22Rv1 (cell line): ENCODE results near the gene FLYWCH1.

Experiments
- ZFX ChIP-seq: fragments of 450-650 bp; IDR thresholded peaks from 2 replicates; pipeline ENCODE4 v1.6.1; 2017; ENCODE audit warnings: antibody characterized with exemption, borderline replicate concordance
- TF ChIP-seq, protein P1 (sequence below): fragments of 450-650 bp; IDR thresholded peaks from 2 replicates; pipeline ENCODE4 v1.5.1; 2017; ENCODE audit warnings: mild to moderate bottlenecking

DNA sequence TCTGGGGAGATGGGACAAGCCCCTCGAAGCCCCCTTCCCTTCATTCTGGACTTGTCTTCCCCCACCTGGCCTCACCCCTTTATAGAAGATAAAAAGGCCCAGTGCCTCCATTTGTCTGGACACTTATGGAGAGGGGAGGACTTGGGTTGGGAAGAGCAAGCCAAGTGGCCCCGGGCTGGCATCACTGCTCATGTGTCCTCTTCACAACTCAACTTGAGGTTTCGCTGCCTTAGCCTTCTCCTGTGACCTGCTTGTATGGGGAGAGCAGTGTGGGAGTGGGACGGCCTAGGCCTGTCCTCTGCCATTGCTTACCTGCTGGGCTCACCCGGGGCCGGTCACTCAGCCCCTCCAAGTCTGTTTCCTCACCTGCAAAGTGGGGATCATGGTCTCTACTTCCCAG lies 58.8 kb downstream of the FLYWCH1 start:
- TF ChIP-seq ZFX: no peak
- TF ChIP-seq, protein P1, sequence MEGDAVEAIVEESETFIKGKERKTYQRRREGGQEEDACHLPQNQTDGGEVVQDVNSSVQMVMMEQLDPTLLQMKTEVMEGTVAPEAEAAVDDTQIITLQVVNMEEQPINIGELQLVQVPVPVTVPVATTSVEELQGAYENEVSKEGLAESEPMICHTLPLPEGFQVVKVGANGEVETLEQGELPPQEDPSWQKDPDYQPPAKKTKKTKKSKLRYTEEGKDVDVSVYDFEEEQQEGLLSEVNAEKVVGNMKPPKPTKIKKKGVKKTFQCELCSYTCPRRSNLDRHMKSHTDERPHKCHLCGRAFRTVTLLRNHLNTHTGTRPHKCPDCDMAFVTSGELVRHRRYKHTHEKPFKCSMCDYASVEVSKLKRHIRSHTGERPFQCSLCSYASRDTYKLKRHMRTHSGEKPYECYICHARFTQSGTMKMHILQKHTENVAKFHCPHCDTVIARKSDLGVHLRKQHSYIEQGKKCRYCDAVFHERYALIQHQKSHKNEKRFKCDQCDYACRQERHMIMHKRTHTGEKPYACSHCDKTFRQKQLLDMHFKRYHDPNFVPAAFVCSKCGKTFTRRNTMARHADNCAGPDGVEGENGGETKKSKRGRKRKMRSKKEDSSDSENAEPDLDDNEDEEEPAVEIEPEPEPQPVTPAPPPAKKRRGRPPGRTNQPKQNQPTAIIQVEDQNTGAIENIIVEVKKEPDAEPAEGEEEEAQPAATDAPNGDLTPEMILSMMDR: no peak
